Measurements from ENCODE around the gene MYO1H. TPM values are rescaled to one million over a fixed set of nuclear protein-coding genes. Genes with fewer than 3 reads are reported as not detected.

Gene MYO1H
- total and polyA plus RNA-seq, 2 of the 13 experiments (the other 11 are each of a cell fraction or from before 2014, with no cell fraction given) = not detected

GRCh38 chr12:109480356-109480755 is 132.7 kb downstream of the MYO1H start:
- H4K20me1 ChIP-seq (ENCODE audit: insufficient read depth, low read length) = no peaks in the 10 kb centered on the region
- H3K27ac ChIP-seq (ENCODE audit: extremely low read length, insufficient read depth, low read length) = no peak overlapping the region
- no peak overlapping the region for H2AFZ ChIP-seq (ENCODE audit: low read length)
- peaks cover 33% of the 10 kb centered on the region for H3K79me2 ChIP-seq (ENCODE audit: insufficient read depth, low read length)
- ChIA-PET CTCF (ENCODE audit: low intra/inter-chr PET ratio, low total read pairs) (no interaction called here), POLR2A (no interaction called here)
- no peak overlapping the region for H3K4me2 ChIP-seq (ENCODE audit: low read depth, low read length)
- H3K27me3 ChIP-seq (ENCODE audit: control insufficient read depth in 1 of 2, insufficient read depth in 2 of 2, low read length in 2 of 2) = no peaks in the 10 kb centered on the region; a peak in 1 of 5 replicates
- ATAC-seq = no peak
- H3K4me1 ChIP-seq (ENCODE audit: insufficient read depth, low read length) = peaks cover 37% of the 10 kb centered on the region
- FAIRE-seq = no peak
- 95% methylated on average over 4 of the region's 4 CpGs for WGBS (ENCODE audit: low lambda C conversion rate)
- no peak overlapping the region for H3K9ac ChIP-seq (ENCODE audit: insufficient read depth, low read depth, low read length)
- H3K9me3 ChIP-seq (ENCODE audit: low read length) = no peaks in the 10 kb centered on the region
- TF ChIP-seq ZSCAN22 (CRISPR knock-in tag; IDR thresholded peaks at IDR 0.05) (no peak), ARNT2 (CRISPR knock-in tag; IDR thresholded peaks at IDR 0.05; ENCODE audit: low read depth) (no peak), ZNF672 (CRISPR knock-in tag; IDR thresholded peaks at IDR 0.05) (no peak), ASH2L (IDR thresholded peaks at IDR 0.05; ENCODE audit: insufficient read length, low read depth, low read length) (no peak), ZNF446 (CRISPR knock-in tag; IDR thresholded peaks at IDR 0.05) (no peak), ARID4A (CRISPR knock-in tag; IDR thresholded peaks at IDR 0.05; ENCODE audit: borderline replicate concordance) (no peak), MIXL1 (CRISPR knock-in tag; IDR thresholded peaks at IDR 0.05) (no peak), ZNF782 (CRISPR knock-in tag; IDR thresholded peaks at IDR 0.05; ENCODE audit: borderline replicate concordance) (no peak), IRF1 (CRISPR knock-in tag; IDR thresholded peaks at IDR 0.05; ENCODE audit: low read depth) (no peak), SMARCE1 (IDR thresholded peaks at IDR 0.05; ENCODE audit: borderline replicate concordance) (no peak), ZNF230 (CRISPR knock-in tag; IDR thresholded peaks at IDR 0.05) (no peak)
- TF ChIP-seq, protein P1, sequence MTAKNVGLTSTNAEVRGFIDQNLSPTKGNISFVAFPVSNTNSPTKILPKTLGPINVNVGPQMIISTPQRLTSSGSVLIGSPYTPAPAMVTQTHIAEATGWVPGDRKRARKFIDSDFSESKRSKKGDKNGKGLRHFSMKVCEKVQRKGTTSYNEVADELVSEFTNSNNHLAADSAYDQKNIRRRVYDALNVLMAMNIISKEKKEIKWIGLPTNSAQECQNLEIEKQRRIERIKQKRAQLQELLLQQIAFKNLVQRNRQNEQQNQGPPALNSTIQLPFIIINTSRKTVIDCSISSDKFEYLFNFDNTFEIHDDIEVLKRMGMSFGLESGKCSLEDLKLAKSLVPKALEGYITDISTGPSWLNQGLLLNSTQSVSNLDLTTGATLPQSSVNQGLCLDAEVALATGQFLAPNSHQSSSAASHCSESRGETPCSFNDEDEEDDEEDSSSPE (CRISPR knock-in tag; IDR thresholded peaks at IDR 0.05) = no peak
- H3K36me3 ChIP-seq (replicated peaks in 1 of 2; ENCODE audit: control insufficient read depth in 1 of 2, insufficient read depth in 2 of 2, low read length in 2 of 2) = peaks cover 6 to 21% of the 10 kb centered on the region in 2 experiments
- in situ Hi-C loops (cut with HindIII; ENCODE audit: extremely low pct_ligation_motif_present, low pct_unique_long_range_greater_than_20kb) (no loop called here), intact Hi-C loops (cut with micrococcal nuclease; ENCODE audit: unreplicated experiment) (no loop called here)
- no TSS peak for BruUV-seq (replicated peaks)
- DNase-seq (ENCODE audit: low spot score) = no peak
- H3K4me3 ChIP-seq (replicated peaks in 1 of 3; ENCODE audit: insufficient read depth in 1 of 3, low read depth in 2 of 3, low read length in 3 of 3) = no peak overlapping the region

Data from HepG2 (cell line).